Parathyroid adenoma (tissue), 2 donors: ENCODE results near the gene SPRN.

Source experiments
- H2AFZ ChIP-seq: fragments of 300-600 bp; sonication (generic); one replicate; pipeline ENCODE4 v1.7.0; 2017; ENCODE audit warnings: antibody characterized with exemption, mild to moderate bottlenecking
- H3K27ac ChIP-seq: fragments of 300-600 bp; sonication (generic); one replicate; pipeline ENCODE4 v1.7.0; 2017
- H3K27me3 ChIP-seq: fragments of 300-600 bp; sonication (generic); one replicate; pipeline ENCODE4 v1.7.0; 2017; ENCODE audit warnings: low read length; ENCODE audit not compliant: control insufficient read depth, insufficient read depth
- H3K36me3 ChIP-seq: fragments of 300-600 bp; sonication (generic); one replicate; pipeline ENCODE4 v1.7.0; 2017; ENCODE audit warnings: low read length; ENCODE audit not compliant: control insufficient read depth, insufficient read depth
- H3K4me1 ChIP-seq: fragments of 300-600 bp; sonication (generic); one replicate; pipeline ENCODE4 v1.7.0; 2017; ENCODE audit warnings: control low read depth
- H3K4me2 ChIP-seq: fragments of 300-600 bp; sonication (generic); one replicate; pipeline ENCODE4 v1.7.0; 2017; ENCODE audit warnings: low read length
- H3K4me3 ChIP-seq: fragments of 300-600 bp; sonication (generic); one replicate; pipeline ENCODE4 v1.7.0; 2017; ENCODE audit warnings: low read depth, low read length
- H3K79me2 ChIP-seq: fragments of 300-600 bp; sonication (generic); one replicate; pipeline ENCODE4 v1.7.0; 2017; ENCODE audit warnings: control low read depth
- H3K9ac ChIP-seq: fragments of 300-600 bp; sonication (generic); one replicate; pipeline ENCODE4 v1.7.0; 2017; ENCODE audit warnings: mild to moderate bottlenecking
- H3K9me3 ChIP-seq: fragments of 300-600 bp; sonication (generic); one replicate; pipeline ENCODE4 v1.7.0; 2017; ENCODE audit warnings: low read length; ENCODE audit not compliant: control insufficient read depth
- TF ChIP-seq, protein P1 (sequence below): fragments of 300-600 bp; sonication (generic); IDR thresholded peaks from one replicate; pipeline ENCODE4 v1.7.0; 2017; ENCODE audit warnings: antibody characterized with exemption, mild to moderate bottlenecking
- donor health status: primary hyperparathyroidism.

The SPRN gene

DNA sequence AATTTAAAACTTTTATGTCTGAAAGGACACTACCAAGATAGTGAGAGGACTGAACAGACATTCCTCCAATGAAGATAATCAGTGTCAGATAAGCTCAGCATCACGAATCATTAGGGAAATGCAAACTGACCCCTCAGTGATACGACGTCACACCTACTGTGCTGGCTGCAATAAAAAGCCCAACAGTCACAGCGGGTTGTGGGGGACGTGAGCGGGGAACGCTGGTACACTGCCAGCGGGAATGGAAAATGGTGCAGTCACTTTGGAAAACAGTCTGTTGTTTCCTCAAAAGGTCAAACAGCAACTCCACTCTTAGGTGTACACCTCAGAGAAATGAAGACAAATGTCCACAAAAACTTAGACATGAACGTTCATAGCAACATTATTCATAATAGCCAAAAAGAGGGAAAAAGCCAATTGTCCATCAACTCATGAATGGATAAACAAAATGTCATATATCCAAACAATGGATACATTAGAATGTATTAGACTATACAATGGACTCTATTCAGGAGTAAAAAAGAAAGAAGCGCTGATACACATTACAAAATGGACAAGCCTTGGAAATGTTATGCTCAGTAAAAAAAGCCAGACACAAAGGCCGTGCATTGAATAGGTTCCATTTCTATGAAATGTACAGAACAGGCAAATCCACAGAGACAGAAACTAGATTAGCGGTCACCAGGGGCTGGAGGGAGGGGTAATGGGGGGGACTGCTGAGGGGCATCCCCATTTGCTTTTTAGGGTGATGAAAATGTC, 48.9 kb downstream of the SPRN start:
- Histone ChIP-seq H3K27me3 (no peaks in the 10 kb centered on the region), H2AFZ (no peak overlapping the region), H3K27ac (no peak overlapping the region), H3K9me3 (no peaks in the 10 kb centered on the region), H3K4me3 (no peak overlapping the region), H3K4me2 (no peak overlapping the region), H3K36me3 (no peaks in the 10 kb centered on the region), H3K9ac (no peak overlapping the region), H3K79me2 (no peaks in the 10 kb centered on the region), H3K4me1 (no peaks in the 10 kb centered on the region)
- TF ChIP-seq, protein P1, sequence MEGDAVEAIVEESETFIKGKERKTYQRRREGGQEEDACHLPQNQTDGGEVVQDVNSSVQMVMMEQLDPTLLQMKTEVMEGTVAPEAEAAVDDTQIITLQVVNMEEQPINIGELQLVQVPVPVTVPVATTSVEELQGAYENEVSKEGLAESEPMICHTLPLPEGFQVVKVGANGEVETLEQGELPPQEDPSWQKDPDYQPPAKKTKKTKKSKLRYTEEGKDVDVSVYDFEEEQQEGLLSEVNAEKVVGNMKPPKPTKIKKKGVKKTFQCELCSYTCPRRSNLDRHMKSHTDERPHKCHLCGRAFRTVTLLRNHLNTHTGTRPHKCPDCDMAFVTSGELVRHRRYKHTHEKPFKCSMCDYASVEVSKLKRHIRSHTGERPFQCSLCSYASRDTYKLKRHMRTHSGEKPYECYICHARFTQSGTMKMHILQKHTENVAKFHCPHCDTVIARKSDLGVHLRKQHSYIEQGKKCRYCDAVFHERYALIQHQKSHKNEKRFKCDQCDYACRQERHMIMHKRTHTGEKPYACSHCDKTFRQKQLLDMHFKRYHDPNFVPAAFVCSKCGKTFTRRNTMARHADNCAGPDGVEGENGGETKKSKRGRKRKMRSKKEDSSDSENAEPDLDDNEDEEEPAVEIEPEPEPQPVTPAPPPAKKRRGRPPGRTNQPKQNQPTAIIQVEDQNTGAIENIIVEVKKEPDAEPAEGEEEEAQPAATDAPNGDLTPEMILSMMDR: no peak

DNA sequence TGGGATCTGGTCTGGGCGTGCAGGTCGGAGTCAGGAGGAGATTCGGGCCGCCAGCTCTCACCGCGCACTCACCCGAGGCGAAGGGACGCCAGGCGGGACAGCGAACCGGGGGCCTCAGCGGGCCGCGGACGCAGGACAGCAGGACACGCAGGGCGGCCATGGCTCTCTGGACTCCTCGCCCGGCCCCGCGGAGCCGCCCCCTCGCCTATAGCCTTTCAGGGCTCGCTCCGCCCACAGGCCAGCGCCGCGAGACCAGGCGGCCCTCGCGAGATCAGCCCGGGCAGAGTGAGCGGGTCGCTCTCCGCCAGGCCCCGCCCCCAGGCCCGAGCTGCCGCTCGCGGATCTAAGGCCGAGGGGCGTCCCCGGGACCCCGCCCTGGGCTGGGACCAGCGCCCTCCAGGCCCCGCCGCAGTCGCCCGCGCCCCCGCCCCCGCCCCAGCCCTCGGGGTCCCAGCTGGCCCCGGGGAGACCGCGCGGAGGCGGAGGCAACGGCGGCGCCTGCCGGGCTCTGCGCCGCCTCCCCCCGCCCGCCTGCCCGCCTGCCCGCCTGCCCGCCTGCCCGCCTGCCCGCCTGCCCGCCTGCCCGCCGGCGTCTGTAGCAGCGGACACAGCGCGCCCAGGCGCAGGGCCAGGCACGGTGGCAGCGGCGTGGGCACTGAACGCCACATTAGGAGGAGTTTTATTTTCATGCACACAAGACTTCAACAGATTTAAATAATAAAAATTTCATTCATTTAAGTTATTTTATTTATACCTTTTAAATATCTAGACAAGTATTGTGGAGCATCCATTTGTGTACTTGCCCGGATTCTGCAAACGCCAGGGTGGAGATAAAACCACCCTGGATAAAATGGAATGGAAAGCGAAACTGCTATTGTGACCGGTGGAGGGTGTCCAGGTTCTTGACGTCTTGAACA, 51.0 kb downstream of the SPRN start, which contains the start of gene ECHS1:
ECHS1 (minus strand) TSS at position 181 of the 917 bp plus-strand sequence; CDS start at position 160, 21 bp downstream.
- Histone ChIP-seq H3K36me3 (no peaks in the 10 kb centered on the region), H3K27ac (peak within 1 kb of the TSS; percentile 68), H2AFZ (peak within 1 kb of the TSS; percentile 80), H3K79me2 (no peaks in the 10 kb centered on the region), H3K9me3 (no peaks in the 10 kb centered on the region), H3K4me3 (peak within 1 kb of the TSS; percentile 60), H3K4me1 (no peaks in the 10 kb centered on the region), H3K9ac (no peak within 1 kb of the TSS), H3K27me3 (no peaks in the 10 kb centered on the region), H3K4me2 (peak within 1 kb of the TSS; percentile 58)
- TF ChIP-seq, protein P1: no peak

DNA sequence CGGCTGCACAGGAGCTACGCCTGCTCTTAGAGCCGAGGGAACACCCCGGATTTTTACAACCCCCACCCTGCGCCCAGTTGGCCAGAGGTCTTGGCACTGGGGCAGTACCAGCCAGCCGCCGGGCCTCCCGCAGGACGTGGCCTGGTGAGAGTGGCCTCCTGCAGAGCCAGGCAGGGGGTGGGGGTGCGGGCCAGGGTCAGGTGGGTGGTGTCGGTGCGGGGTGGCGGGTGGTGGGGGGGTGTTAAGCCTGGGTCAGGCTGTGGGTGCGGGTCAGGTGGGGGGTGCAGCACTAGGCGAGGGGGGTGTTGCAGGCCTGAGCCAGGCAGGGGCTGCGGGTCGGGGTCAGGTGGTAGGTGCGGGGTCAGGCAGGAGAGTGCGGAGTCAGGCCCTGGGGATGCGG, 51.9 kb downstream of the SPRN start:
- TF ChIP-seq, protein P1: no peak
- no peak overlapping the region for H2AFZ ChIP-seq
- no peak overlapping the region for H3K9ac ChIP-seq
- no peaks in the 10 kb centered on the region for H3K27me3 ChIP-seq
- H3K36me3 ChIP-seq: no peaks in the 10 kb centered on the region
- no peak overlapping the region for H3K27ac ChIP-seq
- H3K9me3 ChIP-seq: no peaks in the 10 kb centered on the region
- H3K79me2 ChIP-seq: no peaks in the 10 kb centered on the region
- H3K4me1 ChIP-seq: no peaks in the 10 kb centered on the region
- H3K4me3 ChIP-seq: no peak overlapping the region
- peak overlapping the region; percentile 40 for H3K4me2 ChIP-seq
